Colonic mucosa (tissue), 4 donors: ENCODE data around the gene TSPAN16. TPM values are rescaled to one million over a fixed set of nuclear protein-coding genes. Genes with fewer than 3 reads are reported as not detected.

Experiments
- DNase-seq: peaks from one replicate; pipeline ENCODE4 v3.0.0-alpha.2; 2020
- H3K27ac ChIP-seq: fragments of 200-600 bp; one replicate; pipeline ENCODE4 v1.8.0; 2021
- H3K27me3 ChIP-seq: fragments of 200-600 bp; one replicate; pipeline ENCODE4 v1.8.0; 2021
- H3K36me3 ChIP-seq: fragments of 200-600 bp; one replicate; pipeline ENCODE4 v1.8.0; 2021
- H3K4me1 ChIP-seq: fragments of 200-600 bp; one replicate; pipeline ENCODE4 v1.8.0; 2021; ENCODE audit warnings: mild to moderate bottlenecking
- H3K4me3 ChIP-seq: fragments of 200-600 bp; one replicate; pipeline ENCODE4 v1.8.0; 2021
- H3K9ac ChIP-seq, 2 donors: one replicate each; pipeline ENCODE4 v1.7.0; 2013; ENCODE audit warnings: control low read depth in 2 of 2, low read depth in 2 of 2, low read length in 2 of 2
- H3K9me3 ChIP-seq: fragments of 200-600 bp; one replicate; pipeline ENCODE4 v1.8.0; 2021
- intact Hi-C: fragments of 100-400 bp; cut with DNase I; formaldehyde crosslinking; loops from one replicate; pipeline ENCODE4 v1.14.1; 2022
- total RNA-seq, 2 donors: library from RNA; stranded (reverse); fragmentation: NEBNext Ultra II Directional in 1 of 2; extraction: Animal tissue kit (Norgen Biotek cat#: 25700) in 1 of 2; gene quantifications; one replicate each; pipeline ENCODE4 v1.2.1, GENCODE V29; 2021
- TF ChIP-seq, protein P1 (sequence below): fragments of 200-600 bp; IDR thresholded peaks from one replicate; pipeline ENCODE4 v1.8.0; 2022; ENCODE audit warnings: antibody characterized with exemption, mild to moderate bottlenecking
- donor health status: healthy.
- donor health status: DM: no; HTN: no; CAD: no.
- donor health status: DM: no; HTN: no; CAD: no.

The TSPAN16 gene
- total RNA-seq, 2 donors from 2014 or later: not detected

DNA sequence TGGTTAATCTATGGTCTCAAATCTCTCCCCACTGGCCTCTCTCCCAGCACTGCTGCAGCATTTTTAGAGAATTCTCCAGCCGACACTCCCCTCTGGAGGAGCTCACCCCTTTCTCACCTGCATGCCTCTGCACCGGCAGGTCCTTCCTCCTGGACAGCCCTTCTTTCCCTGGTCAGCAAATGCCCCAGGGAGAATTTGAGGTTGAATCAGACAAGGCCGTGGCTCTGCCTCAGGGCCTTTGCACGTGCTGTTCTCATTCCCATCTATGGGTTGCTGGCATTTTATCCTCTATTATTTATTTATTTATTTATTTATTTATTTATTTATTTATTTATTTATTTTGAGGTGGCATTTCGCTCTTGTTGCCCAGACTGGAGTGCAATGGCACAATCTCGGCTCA is 32.2 kb upstream of the TSPAN16 start:
- TF ChIP-seq, protein P1, sequence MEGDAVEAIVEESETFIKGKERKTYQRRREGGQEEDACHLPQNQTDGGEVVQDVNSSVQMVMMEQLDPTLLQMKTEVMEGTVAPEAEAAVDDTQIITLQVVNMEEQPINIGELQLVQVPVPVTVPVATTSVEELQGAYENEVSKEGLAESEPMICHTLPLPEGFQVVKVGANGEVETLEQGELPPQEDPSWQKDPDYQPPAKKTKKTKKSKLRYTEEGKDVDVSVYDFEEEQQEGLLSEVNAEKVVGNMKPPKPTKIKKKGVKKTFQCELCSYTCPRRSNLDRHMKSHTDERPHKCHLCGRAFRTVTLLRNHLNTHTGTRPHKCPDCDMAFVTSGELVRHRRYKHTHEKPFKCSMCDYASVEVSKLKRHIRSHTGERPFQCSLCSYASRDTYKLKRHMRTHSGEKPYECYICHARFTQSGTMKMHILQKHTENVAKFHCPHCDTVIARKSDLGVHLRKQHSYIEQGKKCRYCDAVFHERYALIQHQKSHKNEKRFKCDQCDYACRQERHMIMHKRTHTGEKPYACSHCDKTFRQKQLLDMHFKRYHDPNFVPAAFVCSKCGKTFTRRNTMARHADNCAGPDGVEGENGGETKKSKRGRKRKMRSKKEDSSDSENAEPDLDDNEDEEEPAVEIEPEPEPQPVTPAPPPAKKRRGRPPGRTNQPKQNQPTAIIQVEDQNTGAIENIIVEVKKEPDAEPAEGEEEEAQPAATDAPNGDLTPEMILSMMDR: no peak
- no peak overlapping the region for H3K4me3 ChIP-seq
- no peaks in the 10 kb centered on the region for H3K36me3 ChIP-seq
- no peak overlapping the region for H3K9ac ChIP-seq
- no peak overlapping the region for H3K27ac ChIP-seq
- no peaks in the 10 kb centered on the region for H3K9me3 ChIP-seq
- peaks cover 6% of the 10 kb centered on the region for H3K4me1 ChIP-seq
- no peak for DNase-seq
- intact Hi-C loops: no loop called here
- no peaks in the 10 kb centered on the region for H3K27me3 ChIP-seq

DNA sequence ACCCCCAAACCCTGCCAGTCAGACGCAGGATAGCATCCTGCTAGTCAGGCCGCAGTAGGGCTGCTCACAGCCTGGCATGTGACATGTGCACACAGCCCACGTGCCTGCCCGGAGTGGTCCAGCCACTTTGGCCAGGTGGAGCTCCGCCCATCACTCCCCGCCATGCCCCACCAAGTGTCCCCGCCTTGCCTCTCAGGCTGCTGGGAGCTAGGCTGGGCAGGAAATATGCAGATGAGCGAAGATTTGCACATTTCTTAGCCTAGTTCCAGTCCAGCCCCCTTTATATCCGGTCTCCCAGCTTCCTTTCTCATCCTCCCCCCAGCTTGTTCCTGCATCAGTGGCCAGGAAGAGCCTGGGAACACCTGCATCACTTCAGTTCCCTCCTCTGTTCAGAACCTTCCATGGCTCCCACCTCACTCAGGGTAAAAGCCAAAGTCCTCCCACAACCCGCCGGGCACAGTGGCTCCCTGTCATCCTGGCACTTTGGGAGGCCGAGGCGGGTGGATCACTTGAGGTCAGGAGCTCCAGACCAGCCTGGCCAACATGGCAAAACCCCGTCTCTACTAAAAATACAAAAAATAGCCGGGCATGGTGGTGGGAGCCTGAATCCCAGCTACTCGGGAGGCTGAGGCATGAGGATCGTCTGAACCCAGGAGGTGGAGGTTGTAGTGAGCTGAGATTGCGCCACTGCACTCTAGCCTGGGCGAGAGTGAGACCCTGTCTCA is 31.3 kb upstream of the TSPAN16 start:
- Histone ChIP-seq H3K4me3 (no peak overlapping the region), H3K27me3 (no peaks in the 10 kb centered on the region), H3K4me1 (peaks cover 6% of the 10 kb centered on the region), H3K27ac (peak overlapping the region; percentile 87), H3K36me3 (no peaks in the 10 kb centered on the region), H3K9me3 (no peaks in the 10 kb centered on the region), H3K9ac (peak overlapping the region; percentile 35 to 55)
- intact Hi-C loops: no loop called here
- peak; percentile 92 for DNase-seq
- TF ChIP-seq, protein P1: no peak

DNA sequence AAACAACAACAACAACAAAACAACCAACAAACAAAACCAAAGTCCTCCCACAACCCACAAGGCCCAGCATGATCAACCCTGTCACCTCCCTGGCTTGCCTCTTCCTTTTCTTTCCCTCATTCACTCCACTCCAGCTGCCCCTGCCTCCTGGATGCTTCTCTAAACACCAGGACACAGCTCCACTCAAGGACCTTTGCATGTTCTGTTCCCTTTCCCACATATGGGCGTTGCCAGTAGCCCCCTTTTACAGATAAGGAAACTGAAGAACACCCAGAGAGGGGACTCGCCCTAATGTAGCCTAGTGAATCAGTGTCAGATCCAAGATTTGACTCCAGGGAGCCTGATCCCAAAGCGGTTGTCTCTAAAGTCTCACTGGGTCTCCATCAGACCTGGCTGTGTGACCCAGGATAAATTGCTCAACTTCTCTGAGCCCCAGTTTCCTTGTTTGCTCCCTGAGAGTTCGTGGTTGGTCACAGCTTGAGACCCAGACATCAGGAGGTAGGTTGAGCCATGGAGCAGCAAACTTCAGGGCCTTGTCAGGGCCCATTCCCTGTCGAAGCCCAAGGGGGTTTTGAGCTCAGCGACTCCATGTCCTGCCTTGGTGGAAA is 30.7 kb upstream of the TSPAN16 start:
- Histone ChIP-seq H3K27me3 (no peaks in the 10 kb centered on the region), H3K36me3 (no peaks in the 10 kb centered on the region), H3K9ac (peak overlapping the region in 1 of 2 donors; percentile 55), H3K9me3 (no peaks in the 10 kb centered on the region), H3K4me3 (no peak overlapping the region), H3K4me1 (peaks cover 6% of the 10 kb centered on the region), H3K27ac (peak overlapping the region; percentile 87)
- intact Hi-C loops: no loop called here
- TF ChIP-seq, protein P1: no peak
- DNase-seq: no peak

DNA sequence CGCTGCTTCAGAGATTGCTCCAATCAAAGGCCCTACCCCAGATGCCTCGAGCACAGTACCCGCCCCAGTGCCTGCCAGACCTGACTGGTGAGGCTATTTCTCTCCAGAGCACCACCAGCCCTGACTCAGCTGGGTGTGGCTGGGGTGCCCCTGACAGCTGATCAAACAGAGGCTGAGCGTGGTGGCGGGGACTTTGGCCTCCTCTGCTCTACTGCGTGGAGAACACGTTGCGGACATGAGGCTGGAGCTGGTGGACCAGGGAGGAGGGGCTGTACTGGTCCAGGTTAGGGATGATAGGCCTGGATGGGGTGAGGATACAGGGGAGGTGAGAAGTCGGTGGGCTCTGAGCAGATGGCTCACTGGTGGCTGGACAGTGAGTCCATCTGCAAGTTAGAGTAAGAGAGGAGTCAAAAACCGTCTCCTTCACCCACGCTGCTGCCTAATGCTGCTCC is 30.1 kb upstream of the TSPAN16 start:
- intact Hi-C loops: no loop called here
- Histone ChIP-seq H3K9me3 (no peaks in the 10 kb centered on the region), H3K27ac (peak overlapping the region; percentile 87), H3K4me1 (peaks cover 6% of the 10 kb centered on the region), H3K4me3 (no peak overlapping the region), H3K9ac (peak overlapping the region in 1 of 2 donors; percentile 55), H3K36me3 (no peaks in the 10 kb centered on the region), H3K27me3 (no peaks in the 10 kb centered on the region)
- TF ChIP-seq, protein P1: no peak
- DNase-seq: peak; percentile 97

DNA sequence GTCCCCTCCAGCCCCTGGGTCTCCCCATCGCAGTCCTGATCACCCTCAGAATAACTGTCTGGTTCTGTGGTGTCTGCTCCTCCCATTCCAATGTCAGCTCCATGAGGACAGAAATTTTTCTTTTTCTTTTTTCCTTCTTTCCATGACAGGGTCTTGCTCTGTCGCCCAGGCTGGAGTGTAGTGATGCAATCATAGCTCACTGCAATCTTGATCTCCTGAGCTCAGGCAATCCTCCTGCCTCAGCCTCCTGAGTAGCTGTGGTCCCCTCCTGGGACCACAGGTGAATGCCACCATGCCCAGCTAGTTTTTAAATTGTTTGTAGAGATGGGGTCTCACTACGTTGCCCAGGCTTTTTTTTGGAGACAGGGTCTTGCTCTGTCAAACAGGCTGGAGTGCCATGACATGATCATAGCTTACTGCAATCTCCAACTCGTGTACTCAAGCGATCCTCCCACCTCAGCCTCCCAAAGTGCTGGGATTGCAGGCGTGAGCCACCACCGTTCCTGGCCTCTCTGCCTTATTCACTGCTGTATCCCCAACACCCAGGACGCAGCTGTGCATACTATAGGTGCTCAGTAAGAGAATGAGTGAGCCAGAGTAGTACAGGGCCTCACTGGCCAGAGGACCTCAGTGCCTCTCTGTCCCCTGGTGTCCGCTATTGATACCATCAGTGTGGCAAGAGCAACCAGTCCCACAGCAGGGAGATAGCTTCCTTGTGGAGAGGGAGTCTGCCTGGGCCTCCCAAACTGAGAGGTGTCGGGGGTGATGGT is 28.5 kb upstream of the TSPAN16 start:
- Histone ChIP-seq H3K9ac (no peak overlapping the region), H3K4me1 (peaks cover 6% of the 10 kb centered on the region)
- intact Hi-C loops: no loop called here

More for the DNA sequence above, 28.5 kb upstream of the TSPAN16 start:
- no peak overlapping the region for H3K27ac ChIP-seq
- no peak for DNase-seq
- TF ChIP-seq, protein P1: no peak
- H3K36me3 ChIP-seq: no peaks in the 10 kb centered on the region
- H3K9me3 ChIP-seq: no peaks in the 10 kb centered on the region
- no peaks in the 10 kb centered on the region for H3K27me3 ChIP-seq
- H3K4me3 ChIP-seq: no peak overlapping the region
